ENCODE data around the gene GALNT2.

The GALNT2 gene

GRCh38 chr1:230220478-230220877 is 153.4 kb downstream of the GALNT2 start:
- DNase-seq: no peak

- DNase-seq: no peak
These were observed 153.9 kb downstream of the GALNT2 start for GRCh38 chr1:230220907-230221306.

GRCh38 chr1:230222678-230223077 is 155.6 kb downstream of the GALNT2 start:
- DNase-seq: no peak

GRCh38 chr1:230224101-230224960 is 157.3 kb downstream of the GALNT2 start:
- no peak for DNase-seq

- DNase-seq: no peak
These were observed 159.2 kb downstream of the GALNT2 start for GRCh38 chr1:230226007-230226800.

GRCh38 chr1:230226814-230227213 is 159.8 kb downstream of the GALNT2 start:
- DNase-seq: no peak

- DNase-seq: no peak
These were observed 161.3 kb downstream of the GALNT2 start for GRCh38 chr1:230228236-230228897.

GRCh38 chr1:230230273-230230672 is 163.2 kb downstream of the GALNT2 start:
- no peak for DNase-seq

- DNase-seq: no peak
These were observed 164.1 kb downstream of the GALNT2 start for GRCh38 chr1:230230948-230231773.

GRCh38 chr1:230231774-230232145 is 164.7 kb downstream of the GALNT2 start:
- no peak for DNase-seq

GRCh38 chr1:230232371-230232771 is 165.3 kb downstream of the GALNT2 start:
- no peak for DNase-seq

- DNase-seq: no peak
These were observed 166.7 kb downstream of the GALNT2 start for GRCh38 chr1:230233786-230234185.

GRCh38 chr1:230235876-230236275 is 168.8 kb downstream of the GALNT2 start:
- DNase-seq: no peak

- DNase-seq: no peak
These were observed 169.4 kb downstream of the GALNT2 start for GRCh38 chr1:230236301-230237008.

- no peak for DNase-seq
These were observed 170.0 kb downstream of the GALNT2 start for GRCh38 chr1:230237009-230237370.

GRCh38 chr1:230237805-230238204 is 170.8 kb downstream of the GALNT2 start:
- DNase-seq: no peak

GRCh38 chr1:230240446-230241086 is 173.5 kb downstream of the GALNT2 start:
- DNase-seq: no peak

GRCh38 chr1:230242326-230242725 is 175.3 kb downstream of the GALNT2 start:
- no peak for DNase-seq

GRCh38 chr1:230243146-230243545 is 176.1 kb downstream of the GALNT2 start:
- no peak for DNase-seq

- DNase-seq: no peak
These were observed 176.7 kb downstream of the GALNT2 start for GRCh38 chr1:230243583-230244353.

- DNase-seq: no peak
These were observed 179.5 kb downstream of the GALNT2 start for GRCh38 chr1:230246551-230246950.
